Cardiac fibroblast (primary cell): ENCODE data around the gene CTNNBIP1.

ENCODE experiments used
- DNase-seq, 2 donors: peaks; one replicate each; pipeline versions ENCODE4 v3.0.0 to v3.0.0-alpha.2; 2010; ENCODE audit warnings: low read depth in 2 of 2
- H3K4me3 ChIP-seq, 2 donors: replicated peaks in 1 of 2; 1 replicate in 1 of 2; 2 replicates in 1 of 2; pipeline ENCODE4 v1.5.1; 2011; ENCODE audit warnings: low read depth in 2 of 2, low read length in 2 of 2, mild to moderate bottlenecking in 2 of 2, moderate library complexity in 1 of 2
- TF ChIP-seq, protein P1 (sequence below): IDR thresholded peaks from one replicate; pipeline ENCODE4 v1.5.1; 2011; ENCODE audit warnings: low read depth, mild to moderate bottlenecking, low read length, inconsistent platforms

The CTNNBIP1 gene

DNA sequence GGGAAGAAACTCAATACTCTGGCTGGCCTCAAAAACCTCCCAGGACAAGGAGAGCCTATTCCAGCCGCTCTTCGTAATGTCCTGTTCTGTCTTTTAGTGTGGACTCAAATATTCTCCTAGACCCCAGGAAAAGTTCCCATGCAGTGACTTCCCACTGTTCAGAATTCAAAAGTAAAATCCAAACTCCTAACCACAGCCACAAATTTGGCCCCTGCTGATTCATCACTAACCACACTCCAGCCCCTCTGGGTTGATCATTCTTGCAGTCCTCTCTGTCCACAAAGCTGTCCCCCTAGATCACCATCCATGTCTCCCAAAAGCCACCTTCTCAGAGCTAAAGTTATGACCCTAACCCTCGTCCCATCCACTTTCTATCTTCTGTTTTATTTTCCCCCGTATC lies 5.1 kb downstream of the CTNNBIP1 start:
- no peak overlapping the region for H3K4me3 ChIP-seq
- DNase-seq = no peak
- TF ChIP-seq, protein P1, sequence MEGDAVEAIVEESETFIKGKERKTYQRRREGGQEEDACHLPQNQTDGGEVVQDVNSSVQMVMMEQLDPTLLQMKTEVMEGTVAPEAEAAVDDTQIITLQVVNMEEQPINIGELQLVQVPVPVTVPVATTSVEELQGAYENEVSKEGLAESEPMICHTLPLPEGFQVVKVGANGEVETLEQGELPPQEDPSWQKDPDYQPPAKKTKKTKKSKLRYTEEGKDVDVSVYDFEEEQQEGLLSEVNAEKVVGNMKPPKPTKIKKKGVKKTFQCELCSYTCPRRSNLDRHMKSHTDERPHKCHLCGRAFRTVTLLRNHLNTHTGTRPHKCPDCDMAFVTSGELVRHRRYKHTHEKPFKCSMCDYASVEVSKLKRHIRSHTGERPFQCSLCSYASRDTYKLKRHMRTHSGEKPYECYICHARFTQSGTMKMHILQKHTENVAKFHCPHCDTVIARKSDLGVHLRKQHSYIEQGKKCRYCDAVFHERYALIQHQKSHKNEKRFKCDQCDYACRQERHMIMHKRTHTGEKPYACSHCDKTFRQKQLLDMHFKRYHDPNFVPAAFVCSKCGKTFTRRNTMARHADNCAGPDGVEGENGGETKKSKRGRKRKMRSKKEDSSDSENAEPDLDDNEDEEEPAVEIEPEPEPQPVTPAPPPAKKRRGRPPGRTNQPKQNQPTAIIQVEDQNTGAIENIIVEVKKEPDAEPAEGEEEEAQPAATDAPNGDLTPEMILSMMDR = no peak

DNA sequence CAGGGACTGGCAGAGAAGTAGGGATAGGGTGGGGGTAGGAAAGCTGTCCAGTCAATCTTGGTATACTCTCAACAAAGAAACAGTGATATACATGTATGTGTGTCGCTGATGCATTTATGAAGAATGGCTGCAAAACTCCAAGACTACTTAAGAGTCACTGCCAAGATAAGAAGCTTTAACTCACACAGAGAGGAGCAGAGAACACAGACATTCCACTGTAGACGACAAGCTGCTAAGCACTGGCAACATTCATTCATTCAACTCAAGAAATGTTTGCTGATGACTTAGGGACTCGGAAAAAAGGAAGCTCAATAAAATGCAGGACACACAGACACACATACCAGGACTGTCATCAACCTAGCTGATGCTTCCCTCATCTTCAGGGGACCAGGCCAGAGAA lies 5.5 kb downstream of the CTNNBIP1 start:
- TF ChIP-seq, protein P1 = no peak

DNA sequence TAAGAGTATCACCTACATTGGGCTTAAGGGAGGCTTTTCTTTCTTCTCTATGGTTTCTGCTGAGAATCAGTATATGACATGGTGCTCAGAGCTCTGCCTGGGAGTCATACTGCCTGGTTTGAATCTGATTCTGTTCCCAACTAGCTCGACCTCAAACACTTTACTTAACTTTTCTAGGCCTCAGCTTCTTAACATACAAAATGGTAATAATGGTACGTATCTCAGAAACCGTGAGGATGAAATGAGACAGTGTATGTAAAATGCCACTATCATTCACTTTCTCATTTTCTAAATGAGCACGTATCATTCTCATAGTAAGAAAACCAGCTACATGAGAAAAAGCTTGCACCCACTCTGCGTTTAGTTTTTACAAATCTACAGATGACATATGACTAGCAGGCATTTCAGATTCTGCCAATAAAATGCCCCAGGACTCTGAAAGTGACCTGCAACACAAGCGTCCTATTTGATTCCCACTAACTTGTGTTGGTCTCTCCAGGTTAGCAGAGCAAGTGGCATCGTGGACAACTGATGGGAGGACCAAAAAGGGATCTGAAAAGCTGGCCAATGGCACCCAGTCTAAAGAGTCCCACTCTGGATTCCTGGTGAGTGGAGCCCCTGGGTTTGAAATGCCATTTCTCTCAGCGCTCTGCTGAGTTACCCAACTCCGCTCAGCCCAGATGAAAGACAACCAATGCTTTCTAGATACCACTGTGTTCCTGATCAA lies 6.1 kb downstream of the CTNNBIP1 start:
- no peak overlapping the region for H3K4me3 ChIP-seq
- DNase-seq = no peak
- TF ChIP-seq, protein P1 = no peak

More for the DNA sequence above, 5.5 kb downstream of the CTNNBIP1 start:
- no peak overlapping the region for H3K4me3 ChIP-seq
- DNase-seq = no peak

- no peak overlapping the region for H3K4me3 ChIP-seq
- DNase-seq = no peak
- TF ChIP-seq, protein P1 = no peak
These were observed 8.0 kb downstream of the CTNNBIP1 start for GRCh38 chr1:9902060-9902452.

GRCh38 chr1:9901148-9902059 lies 8.7 kb downstream of the CTNNBIP1 start:
- TF ChIP-seq, protein P1 = no peak
- DNase-seq = no peak
- H3K4me3 ChIP-seq = no peak overlapping the region

- peak in 1 of 2 donors; percentile 48 for DNase-seq
- H3K4me3 ChIP-seq = no peak overlapping the region
- TF ChIP-seq, protein P1 = no peak
These were observed 9.7 kb downstream of the CTNNBIP1 start for GRCh38 chr1:9900142-9901043.
